ENCODE data around the gene GFAP. TPM values are rescaled to one million over a fixed set of nuclear protein-coding genes. Genes with fewer than 3 reads are reported as not detected.

The GFAP gene
- polyA plus RNA-seq, 3 donors: 0.35 to 3.6 (median 0.81) TPM

GRCh38 chr17:44919411-44919810 lies 4.1 kb upstream of the GFAP start:
- DNase-seq (ENCODE audit: extremely low read depth in 1 of 11, low read depth in 9 of 11, low spot score in 4 of 11): no peak

GRCh38 chr17:44918006-44918405 lies 2.7 kb upstream of the GFAP start:
- DNase-seq (ENCODE audit: extremely low read depth in 1 of 11, low read depth in 9 of 11, low spot score in 4 of 11): no peak

DNA sequence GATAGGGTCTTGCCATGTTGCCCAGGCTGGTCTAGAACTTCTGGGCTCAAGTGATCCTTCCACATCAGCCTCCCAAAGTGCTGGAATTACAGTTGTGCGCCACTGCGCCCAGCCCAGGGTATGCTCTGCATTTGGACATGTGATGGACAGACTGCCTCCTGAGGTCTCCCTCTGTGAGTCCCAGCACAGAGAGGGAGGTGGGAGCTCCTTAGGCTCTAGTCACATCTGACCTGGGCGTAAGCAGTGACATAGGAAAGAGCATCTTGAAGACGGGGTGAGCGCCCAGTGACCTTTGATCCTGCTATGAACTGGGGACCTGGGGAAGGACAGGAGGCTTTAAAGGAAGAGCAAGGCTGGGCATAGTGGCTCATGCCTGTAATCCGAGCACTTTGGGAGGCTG lies 2.2 kb upstream of the GFAP start:
- no peak for DNase-seq (ENCODE audit: extremely low read depth in 1 of 11, low read depth in 9 of 11, low spot score in 4 of 11)

GRCh38 chr17:44916781-44917241 lies 1.5 kb upstream of the GFAP start:
- DNase-seq (ENCODE audit: extremely low read depth in 1 of 11, low read depth in 9 of 11, low spot score in 4 of 11): no peak

DNA sequence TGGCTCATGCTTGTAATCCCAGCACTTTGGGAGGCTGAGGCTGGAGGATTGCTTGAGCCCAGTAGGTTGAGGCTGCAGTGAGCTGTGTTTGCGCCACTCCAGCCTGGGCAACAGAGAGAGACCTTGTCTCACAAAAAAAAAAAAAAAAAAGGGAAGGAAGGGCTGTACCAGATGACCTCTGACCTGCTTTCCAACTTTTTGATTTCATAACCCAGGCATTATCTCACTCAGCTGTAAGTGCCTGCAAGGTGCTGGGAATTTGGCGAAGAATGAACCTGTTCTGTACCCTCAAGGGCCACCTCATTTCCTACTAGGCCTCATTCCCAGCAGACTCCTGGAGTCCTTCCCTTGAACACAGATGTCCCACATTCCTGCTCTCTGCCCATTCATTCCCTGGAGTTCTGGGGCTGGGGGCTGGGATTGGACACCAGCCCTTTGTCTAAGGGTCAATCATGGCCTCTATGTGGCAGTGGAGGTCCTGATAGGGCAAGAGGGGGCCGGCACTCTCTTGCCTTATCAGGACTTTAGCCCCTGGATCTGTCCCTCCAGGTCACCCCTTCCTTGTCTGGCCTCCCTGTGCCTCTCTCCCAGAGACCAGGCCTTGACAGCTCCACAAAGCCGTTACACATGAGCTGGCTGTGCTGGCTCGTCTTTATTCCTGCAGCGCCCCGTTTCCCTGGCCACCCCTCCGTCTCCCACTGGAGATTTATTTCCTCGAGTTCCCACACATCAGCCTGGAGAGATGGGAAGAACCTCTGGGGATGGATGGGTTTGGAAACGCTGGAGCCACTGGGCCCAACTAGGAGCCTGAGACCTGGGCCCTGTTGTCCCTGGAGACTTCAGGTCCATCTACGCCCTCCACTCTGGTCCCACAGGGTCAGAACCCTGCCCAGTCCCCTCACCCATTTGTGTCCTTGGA lies 821 bp upstream of the GFAP start:
- DNase-seq (ENCODE audit: extremely low read depth in 1 of 11, low read depth in 9 of 11, low spot score in 4 of 11): no peak

DNA sequence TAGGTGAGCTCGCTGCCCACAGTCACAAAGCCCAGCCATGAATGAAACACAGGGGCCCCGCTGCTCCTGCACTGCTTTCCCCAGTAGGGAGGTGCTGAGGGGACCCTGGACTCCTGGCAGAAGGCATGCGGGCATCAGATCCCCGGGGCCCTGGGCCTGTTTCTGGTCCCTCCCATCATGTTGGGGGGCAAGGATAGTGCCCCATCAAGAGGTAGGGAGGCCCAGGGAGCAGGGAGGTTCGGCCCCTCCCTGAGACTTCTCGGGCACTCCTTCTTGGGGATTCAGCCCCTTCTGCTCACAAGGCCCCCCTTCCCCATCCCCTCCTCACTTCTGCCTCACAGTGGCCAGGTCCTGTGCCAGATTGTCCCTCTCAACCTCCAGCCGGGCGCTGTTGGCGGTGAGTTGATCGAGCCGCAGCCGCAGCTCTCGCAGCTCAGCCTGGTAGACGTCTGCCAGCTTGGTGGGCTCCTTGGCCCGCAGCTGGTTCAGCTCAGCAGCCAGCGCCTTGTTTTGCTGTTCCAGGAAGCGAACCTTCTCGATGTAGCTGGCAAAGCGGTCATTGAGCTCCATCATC lies 515 bp downstream of the GFAP start:
- no peak for DNase-seq (ENCODE audit: extremely low read depth in 1 of 11, low read depth in 9 of 11, low spot score in 4 of 11)

- peak in 1 of 11 donors; percentile 12 for DNase-seq (ENCODE audit: extremely low read depth in 1 of 11, low read depth in 9 of 11, low spot score in 4 of 11)
Observed at GRCh38 chr17:44914148-44914547, 1.2 kb downstream of the GFAP start.

DNA sequence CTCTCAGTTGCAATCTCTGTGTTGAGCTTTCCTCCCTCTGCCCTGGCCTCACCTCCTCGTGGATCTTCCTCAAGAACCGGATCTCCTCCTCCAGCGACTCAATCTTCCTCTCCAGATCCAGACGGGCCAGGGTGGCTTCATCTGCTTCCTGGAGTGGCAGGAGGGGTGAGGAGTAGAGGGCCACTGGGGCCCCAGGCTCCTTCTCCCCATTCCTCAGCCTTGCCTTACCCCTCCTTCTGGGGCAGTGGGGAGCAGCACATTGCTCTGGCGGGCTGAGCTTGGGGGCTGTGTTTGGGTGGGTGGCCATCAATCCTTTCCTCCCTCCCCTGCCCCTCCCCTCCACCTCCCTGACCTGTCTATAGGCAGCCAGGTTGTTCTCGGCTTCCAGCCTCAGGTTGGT lies 1.6 kb downstream of the GFAP start:
- DNase-seq (ENCODE audit: extremely low read depth in 1 of 11, low read depth in 9 of 11, low spot score in 4 of 11): no peak

DNA sequence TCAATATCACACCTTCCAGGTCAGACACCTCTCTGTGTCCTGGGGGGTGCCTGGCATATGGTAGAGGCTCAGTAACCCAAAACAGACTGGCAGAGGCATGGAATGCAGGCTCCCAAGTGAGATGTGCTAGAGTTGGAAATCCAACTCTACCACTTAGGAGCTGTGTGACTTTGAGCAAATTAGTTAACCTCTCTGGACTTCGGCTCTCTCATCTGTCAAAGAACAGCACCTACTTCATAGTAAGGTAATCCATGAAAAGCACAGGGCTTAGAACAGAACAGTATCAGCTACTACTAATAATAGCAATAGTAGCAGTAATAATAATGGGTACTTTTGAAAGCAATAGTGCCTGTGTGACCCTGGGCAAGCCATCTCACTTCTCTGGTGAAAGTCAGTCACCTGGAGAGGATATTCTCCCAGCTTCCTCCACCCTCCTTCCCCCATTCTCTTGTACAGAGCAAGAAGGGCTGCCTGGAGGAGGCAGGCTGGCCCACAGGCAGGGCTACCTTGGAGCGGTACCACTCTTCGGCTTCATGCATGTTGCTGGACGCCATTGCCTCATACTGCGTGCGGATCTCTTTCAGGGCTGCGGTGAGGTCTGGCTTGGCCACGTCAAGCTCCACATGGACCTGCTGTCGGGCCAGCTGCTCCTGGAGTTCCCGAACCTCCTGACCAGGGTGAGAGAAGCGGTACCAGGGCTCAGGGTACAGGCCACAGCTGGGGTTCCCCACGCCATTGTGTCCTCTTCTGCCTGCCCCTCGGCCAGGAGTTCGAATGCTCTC lies 2.3 kb downstream of the GFAP start:
- DNase-seq (ENCODE audit: extremely low read depth in 1 of 11, low read depth in 9 of 11, low spot score in 4 of 11): no peak

GRCh38 chr17:44911133-44912001 lies 3.9 kb downstream of the GFAP start:
- peak in 6 of 11 donors; percentile 15 to 43 (median 34) for DNase-seq (ENCODE audit: extremely low read depth in 1 of 11, low read depth in 9 of 11, low spot score in 4 of 11)

- no peak for DNase-seq (ENCODE audit: extremely low read depth in 1 of 11, low read depth in 9 of 11, low spot score in 4 of 11)
Observed at GRCh38 chr17:44910231-44911106, 4.8 kb downstream of the GFAP start.

DNA sequence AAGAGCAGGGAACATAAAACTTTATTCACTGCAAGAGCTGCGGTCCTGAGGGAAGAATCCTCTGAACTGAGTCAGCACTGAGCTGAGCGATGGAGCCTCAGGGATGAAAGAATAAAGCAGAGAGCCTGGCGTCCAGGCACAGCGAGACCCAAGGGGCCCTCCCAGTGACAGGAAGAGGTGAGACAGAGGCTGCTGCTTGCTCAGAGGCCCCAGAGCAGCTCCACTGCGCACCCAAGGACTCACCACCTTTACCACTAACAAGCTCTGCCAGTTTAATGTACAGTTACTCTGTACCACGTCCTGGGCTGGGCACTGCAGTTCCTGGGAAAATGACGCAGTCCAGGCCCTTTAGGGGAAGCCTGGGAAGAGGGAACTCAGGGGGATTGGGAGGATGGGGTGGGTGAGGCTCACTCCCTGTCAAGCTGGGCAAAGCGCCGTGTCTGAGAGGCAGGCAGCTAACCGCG lies 5.6 kb downstream of the GFAP start:
- no peak for DNase-seq (ENCODE audit: extremely low read depth in 1 of 11, low read depth in 9 of 11, low spot score in 4 of 11)

DNA sequence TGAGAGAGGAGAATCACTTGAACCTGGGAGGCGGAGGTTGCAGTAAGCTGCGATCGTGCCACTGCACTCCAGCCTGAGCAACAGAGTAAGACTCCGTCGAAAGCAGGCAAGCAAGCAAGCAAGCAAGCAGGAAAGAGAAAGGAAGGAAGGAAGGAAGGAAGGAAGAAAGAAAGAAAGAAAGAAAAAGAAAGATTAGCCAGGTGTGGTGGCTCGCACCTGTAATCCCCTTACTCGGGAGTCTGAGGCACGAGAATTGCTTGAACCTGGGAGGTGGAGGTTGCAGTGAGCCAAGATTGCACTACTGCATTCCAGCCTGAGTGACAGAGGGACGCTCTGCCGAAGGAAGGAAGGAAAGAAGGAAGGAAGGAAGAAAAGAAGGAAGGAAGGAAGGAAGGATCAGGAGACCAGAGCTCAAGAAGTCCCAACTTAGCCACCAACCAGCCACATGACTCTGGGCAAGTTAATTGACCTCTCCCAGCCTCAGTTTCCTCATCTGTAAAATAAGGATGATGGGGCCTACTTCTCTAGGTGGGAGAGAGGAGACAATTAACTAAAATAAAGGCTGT lies 6.5 kb downstream of the GFAP start:
- DNase-seq (ENCODE audit: extremely low read depth in 1 of 11, low read depth in 9 of 11, low spot score in 4 of 11): no peak

GRCh38 chr17:44907729-44908470 lies 7.4 kb downstream of the GFAP start:
- no peak for DNase-seq (ENCODE audit: extremely low read depth in 1 of 11, low read depth in 9 of 11, low spot score in 4 of 11)

GRCh38 chr17:44906763-44907728 lies 8.3 kb downstream of the GFAP start:
- no peak for DNase-seq (ENCODE audit: extremely low read depth in 1 of 11, low read depth in 9 of 11, low spot score in 4 of 11)

All from renal cortex interstitium (tissue), 11 donors.